B cell (primary cell): ENCODE measurements around the gene CST9. TPM values are rescaled to one million over a fixed set of nuclear protein-coding genes. Genes with fewer than 3 reads are reported as not detected.

Source experiments
- ATAC-seq: fragments of 200-7000 bp; cut with Tn5 transposase; one replicate; pipeline ENCODE4 v1.10.0; 2021; ENCODE audit warnings: low read depth, mild to moderate bottlenecking, moderate number of reproducible peaks, moderate library complexity
- CTCF ChIA-PET: fragments of 350-600 bp; sonication (Branson Sonifier 250); formaldehyde crosslinking; loops from one replicate; lab custom pipeline; 2021; ENCODE audit warnings: antibody characterized with exemption, inconsistent platforms; lab: Charles Lee
- POLR2A ChIA-PET: fragments of 350-600 bp; sonication (Branson Sonifier 250); formaldehyde crosslinking; loops from one replicate; lab custom pipeline; 2021; ENCODE audit warnings: antibody characterized with exemption; lab: Charles Lee
- DNase-seq: peaks from one replicate; pipeline ENCODE4 v3.0.0; 2013
- H2AFZ ChIP-seq: 2 replicates; pipeline ENCODE4 v1.6.1; 2012; ENCODE audit warnings: mild to moderate bottlenecking, low read depth, low read length; ENCODE audit not compliant: insufficient read depth, poor library complexity, severe bottlenecking
- H3K27ac ChIP-seq, 2 donors: 1 replicate in 1 of 2; 2 replicates in 1 of 2; pipeline ENCODE4 v1.5.1; 2012 to 2013; ENCODE audit warnings: low read length in 2 of 2, mild to moderate bottlenecking in 2 of 2, moderate library complexity in 1 of 2
- H3K27me3 ChIP-seq, 4 experiments: fragments of 200-600 bp in 1 of 4; sonication (generic) in 1 of 4; replicated peaks in 1 of 4; 1 replicate in 2 of 4; 2 replicates in 2 of 4; pipeline versions ENCODE4 v1.6.1 to v1.7.0; 2013 to 2016; ENCODE audit warnings: low read length in 3 of 4, mild to moderate bottlenecking in 2 of 4, mixed read lengths in 1 of 4, moderate library complexity in 1 of 4; ENCODE audit not compliant: insufficient read depth in 4 of 4, control insufficient read depth in 3 of 4; ENCODE audit errors: control extremely low read depth in 1 of 4
- H3K36me3 ChIP-seq, 2 experiments: replicated peaks in 1 of 2; 1 replicate in 1 of 2; 2 replicates in 1 of 2; pipeline versions ENCODE4 v1.6.1 to v1.7.1; 2013; ENCODE audit warnings: low read length in 1 of 2; ENCODE audit not compliant: insufficient read depth in 2 of 2, control insufficient read depth in 1 of 2; ENCODE audit errors: control extremely low read depth in 1 of 2, extremely low read depth in 1 of 2
- H3K4me1 ChIP-seq, 2 donors: fragments of 200-600 bp in 1 of 2; sonication (generic) in 1 of 2; 1 replicate in 1 of 2; 2 replicates in 1 of 2; pipeline versions ENCODE4 v1.5.1 to v1.6.1; 2013 to 2017; ENCODE audit warnings: low read length in 2 of 2; ENCODE audit not compliant: control insufficient read depth in 2 of 2, insufficient read depth in 2 of 2
- H3K4me2 ChIP-seq: replicated peaks from 2 replicates; pipeline ENCODE3; 2012; ENCODE audit warnings: mild to moderate bottlenecking, low read depth, low read length; ENCODE audit not compliant: poor library complexity, severe bottlenecking
- H3K4me3 ChIP-seq, 5 experiments: fragments of 200-600 bp in 1 of 5; sonication (generic) in 1 of 5; 1 replicate in 3 of 5; 2 replicates in 2 of 5; pipeline versions ENCODE4 v1.5.1 to v1.7.0; 2011 to 2016; ENCODE audit warnings: low read length in 4 of 5, mild to moderate bottlenecking in 4 of 5, low read depth in 2 of 5, control low read depth in 1 of 5, moderate library complexity in 1 of 5; ENCODE audit not compliant: insufficient read depth in 1 of 5; ENCODE audit errors: control extremely low read depth in 1 of 5, extremely low read depth in 1 of 5
- H3K79me2 ChIP-seq: fragments of 200-600 bp; sonication (generic); one replicate; pipeline ENCODE4 v1.6.0; 2016; ENCODE audit warnings: low read length; ENCODE audit not compliant: control insufficient read depth, insufficient read depth
- H3K9ac ChIP-seq: fragments of 200-600 bp; sonication (generic); 2 replicates; pipeline ENCODE4 v1.6.1; 2017; ENCODE audit warnings: mild to moderate bottlenecking, low read length, moderate library complexity
- H3K9me3 ChIP-seq, 3 donors: one replicate each; pipeline versions ENCODE4 v1.6.1 to v1.7.1; 2013; ENCODE audit warnings: low read length in 2 of 3; ENCODE audit not compliant: control insufficient read depth in 2 of 3, insufficient read depth in 1 of 3; ENCODE audit errors: control extremely low read depth in 1 of 3
- H4K20me1 ChIP-seq: 2 replicates; pipeline ENCODE4 v1.6.0; 2012; ENCODE audit warnings: mild to moderate bottlenecking, low read length; ENCODE audit not compliant: insufficient read depth, control insufficient read depth, poor library complexity, severe bottlenecking
- H3K27ac Mint-ChIP-seq: one replicate; pipeline ENCODE4 v1.8.0; 2021; ENCODE audit warnings: mixed read lengths
- H3K27me3 Mint-ChIP-seq: one replicate; pipeline ENCODE4 v1.8.0; 2021; ENCODE audit warnings: mixed read lengths
- H3K4me1 Mint-ChIP-seq: one replicate; pipeline ENCODE4 v1.8.0; 2021; ENCODE audit warnings: mixed read lengths
- H3K4me3 Mint-ChIP-seq: one replicate; pipeline ENCODE4 v1.8.0; 2021; ENCODE audit warnings: mixed read lengths
- H3K9me3 Mint-ChIP-seq: one replicate; pipeline ENCODE4 v1.8.0; 2022; ENCODE audit warnings: mixed read lengths; ENCODE audit not compliant: insufficient read depth
- CTCF ChIP-seq: fragments of 200-600 bp; IDR thresholded peaks from one replicate; pipeline ENCODE4 v1.8.0; 2022; ENCODE audit warnings: antibody characterized with exemption, mild to moderate bottlenecking
- EZH2 ChIP-seq: IDR thresholded peaks from 2 replicates; pipeline ENCODE4 v1.6.1; 2012; ENCODE audit warnings: borderline replicate concordance, low read depth, mild to moderate bottlenecking, moderate library complexity, low read length; ENCODE audit not compliant: insufficient read depth, poor library complexity, severe bottlenecking
- WGBS: methylation state at CpG from one replicate; pipeline ENCODE4 v1.1.5; 2013; ENCODE audit warnings: missing lambda C conversion rate; ENCODE audit not compliant: insufficient coverage; 5-methylcytosine and 5-hydroxymethylcytosine counted together
- intact Hi-C: fragments of 100-400 bp; cut with micrococcal nuclease; formaldehyde crosslinking; loops from one replicate; pipeline ENCODE4 v1.10.0; 2022
- polyA plus RNA-seq: library from polyadenylated mRNA; depleted of rRNA; stranded (reverse); fragments of >200 nt; gene quantifications from 2 replicates; pipeline ENCODE4 v1.2.3, GENCODE V29; 2012
- total RNA-seq, 2 donors: library from RNA; stranded (reverse); fragments of 120-200 nt in 1 of 2; gene quantifications; 1 replicate in 1 of 2; 2 replicates in 1 of 2; pipeline versions ENCODE4 v1.2.3 to v1.2.4, GENCODE V29; 2013 to 2022

CST9 gene
- total and polyA plus RNA-seq, 2 donors (not counting 1 experiment from before 2014, with no cell fraction given): not detected

- WGBS: no CpG with 5 or more reads among the region's 2 CpGs
- ATAC-seq (no peak), DNase-seq (no peak)
- H3K27ac Mint-ChIP-seq: no peak overlapping the region
- Histone ChIP-seq H3K36me3 (no peaks in the 10 kb centered on the region), H3K27me3 (peaks cover 0 to 3% (median 0%) of the 10 kb centered on the region in 4 experiments), H3K9ac (no peak overlapping the region), H3K4me2 (no peak overlapping the region), H3K4me1 (peaks cover 0 to 6% of the 10 kb centered on the region in 2 donors), H3K4me3 (no peak overlapping the region), H2AFZ (no peak overlapping the region), H4K20me1 (no peaks in the 10 kb centered on the region), H3K9me3 (peaks cover 0 to 7% (median 0%) of the 10 kb centered on the region in 3 donors), H3K79me2 (no peaks in the 10 kb centered on the region), H3K27ac (no peak overlapping the region)
- H3K4me1 Mint-ChIP-seq: peaks cover 4% of the 10 kb centered on the region
- H3K27me3 Mint-ChIP-seq: peaks cover 24% of the 10 kb centered on the region
- intact Hi-C loops: no loop called here
- POLR2A ChIA-PET: no interaction called here
- no peak overlapping the region for H3K4me3 Mint-ChIP-seq
- CTCF ChIA-PET: no interaction called here
- TF ChIP-seq CTCF (no peak), EZH2 (no peak)
- no peaks in the 10 kb centered on the region for H3K9me3 Mint-ChIP-seq
Measured at GRCh38 chr20:23624324-23624691, 18.6 kb upstream of the CST9 start.

DNA sequence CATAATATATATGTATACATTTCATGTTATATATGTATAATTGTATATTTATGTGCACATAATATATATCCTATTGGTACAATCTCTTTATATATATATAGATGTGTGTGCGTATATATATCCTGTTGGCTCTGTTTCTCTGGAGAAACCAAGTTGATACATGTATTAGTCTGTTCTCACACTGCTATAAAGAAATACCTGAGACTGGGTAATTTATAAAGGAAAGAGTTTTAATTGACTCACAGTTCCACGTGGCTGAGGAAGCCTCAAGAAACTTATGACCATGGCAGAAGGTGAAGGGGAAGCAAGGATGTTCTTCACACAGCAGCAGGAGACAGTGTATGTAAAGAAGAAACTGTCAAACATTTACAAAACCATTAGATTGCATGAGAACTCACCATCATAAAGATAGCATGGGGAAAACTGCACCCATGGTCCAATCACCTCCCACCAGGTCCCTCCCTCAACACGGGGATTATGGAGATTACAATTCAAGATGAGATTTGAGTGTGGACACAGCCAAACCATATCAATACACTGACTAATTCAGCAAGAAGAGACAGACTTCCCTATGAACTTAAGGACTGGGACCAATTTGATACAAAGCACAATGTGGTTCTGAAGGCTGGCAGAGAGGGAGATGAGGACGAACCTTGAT, 18.1 kb upstream of the CST9 start:
- Histone ChIP-seq H3K27me3 (peaks cover 0 to 3% (median 0%) of the 10 kb centered on the region in 4 experiments), H4K20me1 (no peaks in the 10 kb centered on the region), H3K4me3 (no peak overlapping the region), H3K9me3 (peaks cover 0 to 2% (median 0%) of the 10 kb centered on the region in 3 donors), H3K4me2 (no peak overlapping the region), H3K9ac (no peak overlapping the region), H3K4me1 (peaks cover 0 to 6% of the 10 kb centered on the region in 2 donors), H3K36me3 (no peaks in the 10 kb centered on the region), H3K79me2 (no peaks in the 10 kb centered on the region), H3K27ac (no peak overlapping the region), H2AFZ (no peak overlapping the region)
- TF ChIP-seq CTCF (no peak), EZH2 (no peak)
- Mint-ChIP-seq H3K27ac (no peak overlapping the region), H3K4me1 (peaks cover 4% of the 10 kb centered on the region), H3K4me3 (no peak overlapping the region), H3K27me3 (peaks cover 22% of the 10 kb centered on the region), H3K9me3 (no peaks in the 10 kb centered on the region)
- no peak for ATAC-seq
- 43% methylated on average over 1 of the region's 4 CpGs for WGBS
- ChIA-PET CTCF (no interaction called here), POLR2A (no interaction called here)
- intact Hi-C loops: no loop called here
- DNase-seq: no peak
